ENCODE measurements around the gene MEIS1.

DNA sequence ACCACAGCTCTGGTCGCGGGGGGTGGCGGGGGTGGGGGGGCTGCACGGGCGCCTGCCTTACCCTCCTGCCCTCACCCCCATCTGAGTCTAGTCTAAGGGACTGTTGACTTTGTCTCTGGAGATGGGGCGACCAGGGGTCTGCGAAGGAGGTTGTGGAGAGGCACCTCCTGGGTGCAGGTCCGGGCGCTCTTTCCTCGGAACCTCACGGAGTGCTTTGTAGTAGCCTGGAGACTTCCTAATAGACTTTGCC, 141.3 kb downstream of the MEIS1 start:
- TF ChIP-seq, protein P1, sequence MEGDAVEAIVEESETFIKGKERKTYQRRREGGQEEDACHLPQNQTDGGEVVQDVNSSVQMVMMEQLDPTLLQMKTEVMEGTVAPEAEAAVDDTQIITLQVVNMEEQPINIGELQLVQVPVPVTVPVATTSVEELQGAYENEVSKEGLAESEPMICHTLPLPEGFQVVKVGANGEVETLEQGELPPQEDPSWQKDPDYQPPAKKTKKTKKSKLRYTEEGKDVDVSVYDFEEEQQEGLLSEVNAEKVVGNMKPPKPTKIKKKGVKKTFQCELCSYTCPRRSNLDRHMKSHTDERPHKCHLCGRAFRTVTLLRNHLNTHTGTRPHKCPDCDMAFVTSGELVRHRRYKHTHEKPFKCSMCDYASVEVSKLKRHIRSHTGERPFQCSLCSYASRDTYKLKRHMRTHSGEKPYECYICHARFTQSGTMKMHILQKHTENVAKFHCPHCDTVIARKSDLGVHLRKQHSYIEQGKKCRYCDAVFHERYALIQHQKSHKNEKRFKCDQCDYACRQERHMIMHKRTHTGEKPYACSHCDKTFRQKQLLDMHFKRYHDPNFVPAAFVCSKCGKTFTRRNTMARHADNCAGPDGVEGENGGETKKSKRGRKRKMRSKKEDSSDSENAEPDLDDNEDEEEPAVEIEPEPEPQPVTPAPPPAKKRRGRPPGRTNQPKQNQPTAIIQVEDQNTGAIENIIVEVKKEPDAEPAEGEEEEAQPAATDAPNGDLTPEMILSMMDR (conservative IDR thresholded peaks at IDR 0.05 in 1 of 2, IDR thresholded peaks at IDR 0.05 in 1 of 2; ENCODE audit: low read depth in 1 of 2, low read length in 2 of 2), result no peak
- no peak for TF ChIP-seq EZH2 (IDR thresholded peaks at IDR 0.05; ENCODE audit: low read length, missing control alignments)
